Islet precursor cell (in vitro differentiated cells): Measurements from ENCODE around the gene ZFAND3.

ENCODE experiments used
- DNase-seq: peaks from one replicate; pipeline ENCODE4 v3.0.0-alpha.2; 2018

ZFAND3 gene

DNA sequence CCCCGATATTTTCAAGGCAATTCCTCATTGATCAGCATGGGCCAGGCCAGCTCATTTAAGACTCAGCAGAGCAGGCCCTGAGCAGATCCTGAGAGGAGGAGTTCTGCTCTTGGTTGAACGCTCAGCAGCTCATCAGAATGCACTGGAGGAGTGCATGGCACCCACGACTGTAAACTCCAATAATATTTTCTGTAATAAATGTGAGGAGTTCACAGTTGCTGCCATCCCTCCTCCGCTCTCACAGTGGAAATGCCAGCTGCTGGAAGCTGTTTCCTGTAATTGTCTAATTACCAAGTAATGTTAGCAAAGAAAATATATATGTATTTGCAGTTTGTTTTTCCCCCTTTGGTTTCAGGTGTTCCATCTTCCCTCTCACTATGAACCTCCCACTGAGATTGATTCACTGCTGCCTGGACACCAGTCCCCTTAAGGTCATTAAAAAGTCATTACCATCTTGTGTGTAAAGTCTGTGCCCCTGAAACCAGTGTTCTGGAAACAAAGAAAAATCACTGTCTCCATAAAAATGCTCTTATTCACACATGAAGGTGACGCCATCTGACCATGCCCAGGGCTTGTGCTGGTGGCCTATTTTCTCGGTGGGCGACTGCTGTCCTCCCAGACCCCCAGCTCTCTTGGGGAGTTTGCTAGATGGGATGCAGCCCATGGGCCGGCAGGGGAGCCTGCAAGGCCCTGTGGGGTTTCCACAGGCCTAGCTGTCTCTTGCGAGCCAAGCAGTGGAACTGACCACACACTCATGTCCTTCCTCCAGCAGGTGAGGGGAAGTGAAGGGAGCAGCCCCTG is 374.2 kb downstream of the ZFAND3 start:
- DNase-seq, result peak; percentile 41

DNA sequence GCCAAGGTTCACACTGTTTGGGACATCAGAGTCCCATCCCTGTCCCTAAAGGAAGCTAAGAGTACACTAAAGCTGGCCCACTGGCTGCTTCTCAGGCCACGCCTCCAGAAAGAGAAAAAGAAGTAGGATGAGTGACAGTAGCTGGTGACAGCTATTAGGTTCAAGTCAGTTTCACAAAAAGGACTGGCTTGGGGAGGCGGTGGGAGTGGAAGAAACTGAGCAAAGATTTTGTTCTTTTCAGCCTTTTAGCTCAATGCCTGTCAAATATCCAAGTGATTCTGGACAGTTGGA is 374.7 kb downstream of the ZFAND3 start:
- DNase-seq, result peak; percentile 37

DNA sequence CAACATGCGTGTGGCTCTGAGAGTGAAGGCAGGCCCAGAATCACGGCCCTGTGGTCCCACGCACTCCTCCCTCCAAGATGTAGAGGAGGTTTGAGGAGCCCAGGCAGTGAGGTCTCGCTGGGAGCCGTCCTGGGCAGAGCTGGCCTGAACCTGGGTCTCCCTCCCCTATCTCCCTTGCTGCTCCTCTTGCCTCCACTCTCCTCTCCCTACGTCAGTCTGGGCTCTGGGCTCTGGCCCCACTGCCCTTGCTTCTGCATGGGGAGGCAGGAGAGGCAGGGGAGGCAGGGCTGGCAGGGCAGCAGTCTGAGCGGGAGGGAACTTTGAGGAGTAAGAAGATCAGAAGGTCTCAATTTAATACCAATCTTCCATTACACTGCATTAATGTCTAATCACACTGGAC is 375.1 kb downstream of the ZFAND3 start:
- no peak for DNase-seq

DNA sequence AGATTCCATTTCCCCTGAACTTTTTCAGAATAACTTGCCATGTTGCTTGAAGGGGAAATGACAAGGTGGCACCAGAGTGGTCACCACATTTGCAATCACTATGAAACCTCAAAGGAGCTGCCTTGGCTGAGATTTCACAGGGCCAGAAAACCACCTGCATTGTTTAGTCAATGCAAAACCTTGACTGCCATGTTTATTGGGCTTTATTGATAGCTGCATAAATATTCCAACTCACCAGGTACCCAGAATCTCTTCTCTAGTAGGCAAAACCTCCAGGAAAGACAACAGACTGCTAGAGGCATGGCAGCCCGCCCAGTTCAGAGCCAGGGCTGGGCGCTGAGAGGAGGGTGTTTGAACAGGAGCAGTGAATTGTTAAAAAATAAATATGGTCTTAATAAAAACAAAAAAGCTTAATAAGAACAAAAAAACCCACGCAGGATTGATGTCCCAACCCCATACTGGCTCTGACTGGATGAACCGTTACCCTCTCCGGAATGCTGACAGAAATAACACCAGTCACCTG is 375.6 kb downstream of the ZFAND3 start:
- no peak for DNase-seq

DNA sequence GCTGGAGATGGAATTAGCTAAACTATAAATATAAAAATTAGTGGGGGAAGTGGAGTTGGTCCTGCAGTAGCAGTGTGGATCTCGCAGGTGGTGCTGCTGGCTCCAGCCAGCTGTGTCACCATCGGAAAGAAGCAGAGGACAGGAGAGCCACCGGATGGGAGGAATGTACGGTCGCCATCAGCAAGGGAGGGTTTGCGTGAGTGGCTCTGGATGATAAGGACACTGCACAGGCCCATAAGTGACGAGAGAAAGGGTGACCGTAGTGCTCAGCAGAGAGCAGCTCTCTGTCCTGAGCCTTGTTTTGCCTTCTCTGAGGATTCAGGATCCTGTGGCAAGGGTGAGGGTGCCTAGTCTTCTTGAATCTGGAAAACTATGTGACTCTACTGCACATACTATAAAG is 378.7 kb downstream of the ZFAND3 start:
- no peak for DNase-seq
